ENCODE data around the gene ATP5PO.

Gene ATP5PO

GRCh38 chr21:33894736-33895288, 20.8 kb downstream of the ATP5PO start:
- Histone ChIP-seq H3K4me1 (ENCODE audit: control insufficient read depth, insufficient read depth, low read length) (peaks cover 11% of the 10 kb centered on the region), H3K9ac (ENCODE audit: low read depth, low read length) (peak overlapping the region; percentile 28), H3K27me3 (ENCODE audit: control insufficient read depth, insufficient read depth, low read length) (peaks cover 2% of the 10 kb centered on the region), H3K9me3 (ENCODE audit: control insufficient read depth, insufficient read depth, low read length) (no peaks in the 10 kb centered on the region), H3K36me3 (ENCODE audit: control insufficient read depth, insufficient read depth, low read length) (no peaks in the 10 kb centered on the region), H3K4me3 (ENCODE audit: low read depth, low read length) (peak overlapping the region; percentile 38)

DNA sequence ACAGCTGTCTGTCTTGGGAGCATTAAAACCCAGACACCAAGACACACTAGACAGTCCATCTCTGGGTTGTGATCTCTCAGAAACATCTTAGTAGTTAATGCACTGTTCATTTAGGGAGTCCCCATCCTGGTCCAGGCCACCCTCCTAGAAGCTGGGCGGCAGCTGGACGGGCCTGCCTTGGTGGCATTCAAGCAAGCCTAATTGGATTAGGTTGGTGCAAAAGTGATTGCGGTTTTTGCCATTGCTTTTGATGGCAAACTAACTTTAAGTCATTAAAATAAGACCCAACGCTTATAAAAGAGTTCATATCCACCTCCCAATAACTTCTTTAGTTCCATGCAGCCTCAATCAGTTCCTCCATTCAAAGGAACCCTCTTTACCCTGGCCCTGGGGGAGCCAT, 21.7 kb downstream of the ATP5PO start:
- Histone ChIP-seq H3K27me3 (ENCODE audit: control insufficient read depth, insufficient read depth, low read length) (peaks cover 2% of the 10 kb centered on the region), H3K4me1 (ENCODE audit: control insufficient read depth, insufficient read depth, low read length) (peaks cover 11% of the 10 kb centered on the region), H3K9me3 (ENCODE audit: control insufficient read depth, insufficient read depth, low read length) (no peaks in the 10 kb centered on the region), H3K9ac (ENCODE audit: low read depth, low read length) (no peak overlapping the region), H3K4me3 (ENCODE audit: low read depth, low read length) (no peak overlapping the region), H3K36me3 (ENCODE audit: control insufficient read depth, insufficient read depth, low read length) (no peaks in the 10 kb centered on the region)

GRCh38 chr21:33892853-33893252, 22.8 kb downstream of the ATP5PO start:
- Histone ChIP-seq H3K36me3 (ENCODE audit: control insufficient read depth, insufficient read depth, low read length) (no peaks in the 10 kb centered on the region), H3K9me3 (ENCODE audit: control insufficient read depth, insufficient read depth, low read length) (no peaks in the 10 kb centered on the region), H3K27me3 (ENCODE audit: control insufficient read depth, insufficient read depth, low read length) (peaks cover 2% of the 10 kb centered on the region), H3K9ac (ENCODE audit: low read depth, low read length) (no peak overlapping the region), H3K4me3 (ENCODE audit: low read depth, low read length) (no peak overlapping the region), H3K4me1 (ENCODE audit: control insufficient read depth, insufficient read depth, low read length) (peaks cover 11% of the 10 kb centered on the region)

DNA sequence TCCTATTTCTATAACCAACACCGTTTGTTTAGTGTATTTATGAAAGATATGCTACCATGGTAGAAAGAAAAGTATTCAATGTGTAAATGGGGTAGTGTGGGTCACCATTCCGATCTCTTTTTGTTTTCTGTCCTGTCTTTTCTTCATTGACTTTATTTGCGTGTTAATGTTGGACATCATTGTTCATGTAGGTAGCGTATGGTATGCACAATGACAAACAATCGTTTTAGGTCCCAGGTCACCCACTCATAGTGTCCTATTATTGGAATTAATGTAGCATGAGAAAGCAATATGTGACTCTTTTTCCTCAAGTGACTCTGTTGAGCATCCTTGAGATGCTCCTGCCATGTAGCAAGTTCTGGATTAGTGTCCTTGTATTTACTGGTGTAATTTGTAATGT, 25.4 kb downstream of the ATP5PO start:
- no peak overlapping the region for H3K9ac ChIP-seq (ENCODE audit: low read depth, low read length)
- H3K4me1 ChIP-seq (ENCODE audit: control insufficient read depth, insufficient read depth, low read length) = peaks cover 7% of the 10 kb centered on the region
- H3K27me3 ChIP-seq (ENCODE audit: control insufficient read depth, insufficient read depth, low read length) = peaks cover 2% of the 10 kb centered on the region
- H3K36me3 ChIP-seq (ENCODE audit: control insufficient read depth, insufficient read depth, low read length) = no peaks in the 10 kb centered on the region
- no peak overlapping the region for H3K4me3 ChIP-seq (ENCODE audit: low read depth, low read length)
- no peaks in the 10 kb centered on the region for H3K9me3 ChIP-seq (ENCODE audit: control insufficient read depth, insufficient read depth, low read length)

GRCh38 chr21:33886321-33886720, 29.3 kb downstream of the ATP5PO start:
- Histone ChIP-seq H3K4me3 (ENCODE audit: low read depth, low read length) (no peak overlapping the region), H3K27me3 (ENCODE audit: control insufficient read depth, insufficient read depth, low read length) (no peaks in the 10 kb centered on the region), H3K36me3 (ENCODE audit: control insufficient read depth, insufficient read depth, low read length) (no peaks in the 10 kb centered on the region), H3K9me3 (ENCODE audit: control insufficient read depth, insufficient read depth, low read length) (no peaks in the 10 kb centered on the region), H3K9ac (ENCODE audit: low read depth, low read length) (no peak overlapping the region), H3K4me1 (ENCODE audit: control insufficient read depth, insufficient read depth, low read length) (no peaks in the 10 kb centered on the region)

GRCh38 chr21:33885172-33885514, 30.5 kb downstream of the ATP5PO start:
- Histone ChIP-seq H3K9ac (ENCODE audit: low read depth, low read length) (no peak overlapping the region), H3K4me1 (ENCODE audit: control insufficient read depth, insufficient read depth, low read length) (no peaks in the 10 kb centered on the region), H3K9me3 (ENCODE audit: control insufficient read depth, insufficient read depth, low read length) (no peaks in the 10 kb centered on the region), H3K36me3 (ENCODE audit: control insufficient read depth, insufficient read depth, low read length) (no peaks in the 10 kb centered on the region), H3K27me3 (ENCODE audit: control insufficient read depth, insufficient read depth, low read length) (no peaks in the 10 kb centered on the region), H3K4me3 (ENCODE audit: low read depth, low read length) (no peak overlapping the region)

DNA sequence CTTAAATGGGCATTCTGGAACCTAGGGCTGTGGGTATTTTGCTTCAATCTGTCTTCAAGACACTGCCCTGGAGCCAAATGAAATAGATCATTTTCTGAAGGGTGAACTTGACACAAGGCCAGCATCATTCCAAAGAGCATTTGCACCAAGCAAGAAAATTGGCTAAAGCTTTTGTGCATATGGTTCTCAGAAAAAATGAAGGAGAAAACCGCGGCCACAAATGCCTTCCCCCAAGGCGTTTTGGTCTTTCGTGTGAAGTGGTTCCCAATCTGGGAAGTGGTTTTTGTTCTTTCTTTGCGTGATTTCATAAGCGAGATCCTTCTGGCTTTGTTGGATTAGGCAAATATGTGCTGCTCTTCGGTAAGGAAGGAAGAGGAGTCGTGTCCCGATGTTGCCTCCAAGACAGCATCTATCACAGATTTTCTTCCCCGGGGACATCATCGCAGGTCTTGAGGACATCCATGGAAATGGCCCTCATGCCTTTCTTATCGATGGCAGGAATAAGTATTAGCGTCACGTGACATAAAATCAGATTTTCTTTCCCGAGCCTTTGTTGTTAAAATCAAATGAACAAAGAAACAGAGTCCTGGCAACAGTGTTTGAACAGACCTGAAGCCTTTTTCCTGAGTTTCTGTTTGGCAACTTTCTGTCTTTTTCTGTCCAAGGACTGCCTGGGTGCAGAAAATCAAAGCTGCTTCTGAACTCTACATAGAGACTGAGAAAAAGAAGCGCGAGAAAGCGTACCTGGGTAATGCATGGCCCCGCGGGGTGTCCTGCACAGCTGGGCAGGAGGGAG, 31.0 kb downstream of the ATP5PO start:
- Histone ChIP-seq H3K36me3 (ENCODE audit: control insufficient read depth, insufficient read depth, low read length) (no peaks in the 10 kb centered on the region), H3K4me3 (ENCODE audit: low read depth, low read length) (no peak overlapping the region), H3K9ac (ENCODE audit: low read depth, low read length) (no peak overlapping the region), H3K9me3 (ENCODE audit: control insufficient read depth, insufficient read depth, low read length) (no peaks in the 10 kb centered on the region), H3K27me3 (ENCODE audit: control insufficient read depth, insufficient read depth, low read length) (no peaks in the 10 kb centered on the region), H3K4me1 (ENCODE audit: control insufficient read depth, insufficient read depth, low read length) (no peaks in the 10 kb centered on the region)

DNA sequence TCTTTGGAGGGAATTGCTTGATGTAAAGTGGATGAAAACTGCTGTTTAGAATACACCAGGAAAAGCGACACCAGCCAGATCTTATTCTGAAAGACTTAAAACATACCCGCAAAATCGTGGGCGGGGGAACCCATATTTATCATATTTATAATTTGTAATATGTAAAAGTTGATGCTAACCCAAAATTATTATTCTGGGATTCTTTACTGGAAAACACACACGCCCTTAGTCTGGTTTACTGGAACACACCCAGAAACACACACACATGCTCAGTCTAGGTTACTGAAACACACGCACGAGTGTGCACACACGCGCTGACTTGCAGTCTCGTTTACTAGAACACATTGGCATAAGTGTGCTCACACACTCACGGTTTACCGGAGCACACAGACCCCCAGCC, 32.5 kb downstream of the ATP5PO start:
- no peaks in the 10 kb centered on the region for H3K27me3 ChIP-seq (ENCODE audit: control insufficient read depth, insufficient read depth, low read length)
- H3K4me3 ChIP-seq (ENCODE audit: low read depth, low read length) = no peak overlapping the region
- no peak overlapping the region for H3K9ac ChIP-seq (ENCODE audit: low read depth, low read length)
- H3K36me3 ChIP-seq (ENCODE audit: control insufficient read depth, insufficient read depth, low read length) = no peaks in the 10 kb centered on the region
- H3K4me1 ChIP-seq (ENCODE audit: control insufficient read depth, insufficient read depth, low read length) = no peaks in the 10 kb centered on the region
- H3K9me3 ChIP-seq (ENCODE audit: control insufficient read depth, insufficient read depth, low read length) = no peaks in the 10 kb centered on the region

GRCh38 chr21:33881689-33882440, 33.7 kb downstream of the ATP5PO start:
- no peaks in the 10 kb centered on the region for H3K36me3 ChIP-seq (ENCODE audit: control insufficient read depth, insufficient read depth, low read length)
- no peaks in the 10 kb centered on the region for H3K9me3 ChIP-seq (ENCODE audit: control insufficient read depth, insufficient read depth, low read length)
- no peak overlapping the region for H3K9ac ChIP-seq (ENCODE audit: low read depth, low read length)
- H3K4me3 ChIP-seq (ENCODE audit: low read depth, low read length) = no peak overlapping the region
- no peaks in the 10 kb centered on the region for H3K27me3 ChIP-seq (ENCODE audit: control insufficient read depth, insufficient read depth, low read length)
- H3K4me1 ChIP-seq (ENCODE audit: control insufficient read depth, insufficient read depth, low read length) = no peaks in the 10 kb centered on the region

- H3K4me1 ChIP-seq (ENCODE audit: control insufficient read depth, insufficient read depth, low read length) = no peaks in the 10 kb centered on the region
- H3K9me3 ChIP-seq (ENCODE audit: control insufficient read depth, insufficient read depth, low read length) = no peaks in the 10 kb centered on the region
- no peaks in the 10 kb centered on the region for H3K36me3 ChIP-seq (ENCODE audit: control insufficient read depth, insufficient read depth, low read length)
- H3K4me3 ChIP-seq (ENCODE audit: low read depth, low read length) = no peak overlapping the region
- no peak overlapping the region for H3K9ac ChIP-seq (ENCODE audit: low read depth, low read length)
- no peaks in the 10 kb centered on the region for H3K27me3 ChIP-seq (ENCODE audit: control insufficient read depth, insufficient read depth, low read length)
Observed at GRCh38 chr21:33880626-33881025, 35.0 kb downstream of the ATP5PO start.

DNA sequence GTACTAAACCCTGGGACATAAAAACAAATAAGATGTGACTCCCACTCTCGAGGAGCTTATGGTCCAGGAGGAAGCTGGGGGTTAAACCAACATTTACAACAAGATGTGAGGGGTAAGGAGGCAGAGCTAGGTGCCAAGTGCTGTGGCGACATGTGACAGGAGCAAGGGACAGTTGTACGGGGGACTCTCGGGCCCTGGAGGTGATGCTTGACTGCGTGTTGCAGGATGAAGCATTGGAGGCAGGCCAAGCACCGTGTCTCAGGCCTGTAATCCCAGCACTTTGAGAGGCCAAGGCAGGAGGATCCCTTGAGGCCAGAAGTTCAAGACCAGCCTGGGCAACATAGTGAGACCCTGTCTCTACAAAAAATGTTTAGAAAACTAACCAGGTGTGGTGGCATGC, 36.8 kb downstream of the ATP5PO start:
- Histone ChIP-seq H3K9ac (ENCODE audit: low read depth, low read length) (no peak overlapping the region), H3K4me1 (ENCODE audit: control insufficient read depth, insufficient read depth, low read length) (no peaks in the 10 kb centered on the region), H3K27me3 (ENCODE audit: control insufficient read depth, insufficient read depth, low read length) (no peaks in the 10 kb centered on the region), H3K9me3 (ENCODE audit: control insufficient read depth, insufficient read depth, low read length) (no peaks in the 10 kb centered on the region), H3K36me3 (ENCODE audit: control insufficient read depth, insufficient read depth, low read length) (no peaks in the 10 kb centered on the region), H3K4me3 (ENCODE audit: low read depth, low read length) (no peak overlapping the region)
